Activated T-cell treated with anti-CD3 and anti-CD28 coated beads for 1 hour (primary cell): ENCODE results near the gene ADCYAP1R1.

Experiments
- DNase-seq: peaks from one replicate; pipeline ENCODE4 v3.0.0-alpha.2; 2020; ENCODE audit warnings: low read depth

ADCYAP1R1 gene

DNA sequence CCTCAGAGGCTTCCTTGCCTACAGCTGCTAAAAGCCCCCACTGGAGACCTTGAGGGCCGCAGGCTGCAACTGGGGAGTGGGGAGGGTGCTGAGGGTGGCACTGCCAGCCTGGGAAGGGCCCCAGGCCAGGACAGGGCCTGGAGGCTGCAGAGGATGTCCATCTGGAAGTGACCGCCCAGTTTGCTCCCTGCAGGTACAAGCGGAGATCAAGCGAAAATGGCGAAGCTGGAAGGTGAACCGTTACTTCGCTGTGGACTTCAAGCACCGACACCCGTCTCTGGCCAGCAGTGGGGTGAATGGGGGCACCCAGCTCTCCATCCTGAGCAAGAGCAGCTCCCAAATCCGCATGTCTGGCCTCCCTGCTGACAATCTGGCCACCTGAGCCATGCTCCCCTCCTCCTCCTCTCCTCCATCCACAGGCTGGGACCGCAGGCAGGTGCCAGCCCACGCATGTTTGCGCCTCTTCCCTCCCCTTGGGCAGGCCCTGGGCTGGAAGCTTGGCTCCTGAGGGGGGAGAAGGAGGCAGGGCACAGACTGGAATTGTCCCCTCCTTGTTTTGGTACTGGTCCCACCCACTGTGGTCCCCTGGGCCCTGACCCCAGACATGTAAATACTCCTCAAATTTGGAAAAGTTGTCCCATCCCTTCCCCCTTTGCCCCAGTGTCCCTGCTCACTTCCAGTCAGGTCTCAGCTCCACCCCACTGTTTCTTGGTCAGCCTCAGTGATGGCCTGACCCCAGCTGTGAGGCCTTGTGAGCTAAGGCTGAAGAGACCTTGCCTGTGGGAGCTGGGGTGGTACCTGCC lies 54.4 kb downstream of the ADCYAP1R1 start:
- no peak for DNase-seq

DNA sequence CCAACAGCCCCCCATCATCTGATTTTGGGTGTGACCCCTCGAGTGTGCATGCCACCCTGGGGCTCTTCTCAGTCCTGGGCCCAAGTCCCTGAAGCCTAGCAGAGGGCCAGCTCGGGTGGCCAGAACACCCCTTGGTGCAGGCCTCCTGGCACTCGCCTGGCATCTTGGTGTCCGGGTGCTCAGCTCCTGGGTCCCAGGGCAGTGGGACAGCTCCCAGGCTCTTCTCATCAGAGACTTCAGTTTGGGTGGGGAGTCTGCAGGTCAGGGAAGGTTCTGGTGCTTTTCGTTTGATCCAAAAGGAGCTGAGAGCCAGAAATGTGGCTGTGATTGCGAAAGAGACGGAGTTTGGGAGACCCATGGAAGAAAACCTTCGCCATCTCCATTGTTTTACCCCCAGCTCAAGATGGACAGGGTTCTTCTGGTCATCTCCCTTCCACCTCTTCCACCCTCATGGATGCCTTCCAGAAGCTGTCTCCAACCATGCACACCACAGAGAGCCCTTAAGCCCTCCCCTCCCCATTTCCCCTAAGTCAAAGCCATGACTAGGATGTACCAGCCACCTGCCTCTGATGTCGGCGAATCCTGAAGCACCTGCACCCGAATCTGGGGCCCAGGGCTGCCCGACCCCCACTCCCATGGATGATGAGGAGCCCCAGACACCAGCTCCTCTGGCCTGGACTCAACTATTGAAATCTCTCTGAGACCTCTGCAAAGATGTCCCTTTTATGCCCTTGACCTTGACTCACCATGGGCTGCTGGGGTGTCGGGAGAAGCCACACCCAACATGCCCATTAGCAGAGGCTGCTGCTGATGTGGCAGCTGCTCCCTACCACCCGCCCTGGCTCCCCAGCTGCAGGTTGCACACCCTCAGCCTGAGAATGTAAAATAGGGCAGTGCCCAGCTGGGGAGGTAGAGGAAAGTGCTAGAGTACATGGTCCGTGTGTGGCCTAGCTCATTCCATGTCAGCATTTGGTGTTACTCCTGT lies 55.3 kb downstream of the ADCYAP1R1 start:
- no peak for DNase-seq

- DNase-seq: no peak
Observed at GRCh38 chr7:31108097-31108657, 56.1 kb downstream of the ADCYAP1R1 start.

- no peak for DNase-seq
Observed at GRCh38 chr7:31109751-31110150, 57.6 kb downstream of the ADCYAP1R1 start.

GRCh38 chr7:31110331-31111108 lies 58.4 kb downstream of the ADCYAP1R1 start:
- no peak for DNase-seq

- DNase-seq: no peak
Observed at GRCh38 chr7:31111109-31111451, 59.0 kb downstream of the ADCYAP1R1 start.

DNA sequence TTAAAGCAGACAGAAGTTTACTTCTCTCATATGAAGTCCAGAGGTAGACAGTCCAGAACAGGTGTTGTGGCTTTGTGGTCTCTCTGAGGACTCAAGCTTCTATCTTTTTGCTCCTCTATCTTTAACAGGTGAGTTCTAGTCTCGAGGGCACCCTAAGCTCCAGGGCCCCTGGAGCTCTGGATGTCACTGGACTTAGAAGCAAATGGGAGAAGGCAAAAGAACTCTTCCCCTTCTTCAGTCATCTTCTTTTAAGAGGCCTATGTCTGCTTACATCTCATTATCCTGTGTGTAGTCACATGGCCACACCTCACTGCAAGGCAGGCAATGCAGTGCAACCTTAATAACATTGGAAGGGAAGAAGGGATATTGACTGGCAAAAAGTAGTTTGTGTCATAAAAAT lies 61.6 kb downstream of the ADCYAP1R1 start:
- no peak for DNase-seq

DNA sequence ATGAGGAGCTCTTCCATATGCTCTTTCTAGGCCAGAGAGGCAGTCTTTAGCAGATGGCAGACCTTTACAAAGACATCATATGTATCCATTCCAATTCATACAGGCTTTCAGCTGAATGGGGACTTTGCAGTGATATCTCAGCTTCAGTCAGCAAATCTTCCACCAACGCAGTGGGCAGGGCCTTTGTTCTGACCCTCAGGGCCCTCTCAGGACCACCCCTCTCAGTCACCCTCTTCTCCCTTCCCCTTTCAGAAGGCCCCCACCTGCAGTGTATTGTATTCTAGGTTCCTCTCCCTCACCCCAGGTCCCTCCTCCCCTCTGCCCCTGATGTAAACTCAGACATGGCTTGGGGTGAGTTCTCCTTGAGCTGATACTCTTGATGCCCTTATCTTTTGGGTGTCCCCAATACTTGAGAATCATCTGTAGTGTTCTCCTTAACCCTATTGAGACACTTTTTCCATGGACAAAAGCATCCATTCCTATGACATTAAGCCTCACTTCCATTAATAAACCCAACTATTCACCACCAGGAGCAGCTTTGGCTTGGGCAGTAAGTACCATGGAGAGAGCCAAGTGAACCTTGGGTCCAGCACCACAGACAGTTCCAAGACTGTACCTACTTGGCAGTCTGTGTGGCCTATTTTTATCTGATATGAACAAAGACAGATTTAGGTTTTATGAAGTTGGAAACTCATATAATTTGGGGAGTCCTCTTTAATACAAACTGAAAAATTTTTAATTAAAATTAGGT lies 62.7 kb downstream of the ADCYAP1R1 start:
- DNase-seq: no peak

GRCh38 chr7:31116615-31117014 lies 64.5 kb downstream of the ADCYAP1R1 start:
- DNase-seq: no peak

DNA sequence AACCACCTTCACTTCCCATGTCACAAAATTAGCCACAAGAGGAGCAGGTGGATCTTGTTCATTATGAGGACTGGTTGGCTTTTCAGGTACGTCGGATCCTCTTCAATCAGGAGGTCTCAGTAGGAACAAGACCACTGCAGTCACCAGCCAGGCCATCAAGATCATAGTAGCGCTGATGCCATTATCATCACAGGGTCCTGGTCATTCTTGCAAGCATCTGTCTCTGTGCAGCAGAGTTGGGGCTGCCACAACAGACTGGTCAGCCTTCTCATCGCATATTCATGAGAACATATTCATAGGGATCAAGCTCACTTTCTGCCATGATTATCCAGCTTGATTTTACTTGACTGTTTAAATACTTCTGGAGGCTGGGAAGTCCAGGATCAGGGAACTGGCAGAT lies 67.1 kb downstream of the ADCYAP1R1 start:
- no peak for DNase-seq

GRCh38 chr7:31120800-31121513 lies 68.8 kb downstream of the ADCYAP1R1 start:
- no peak for DNase-seq

GRCh38 chr7:31121601-31122000 lies 69.5 kb downstream of the ADCYAP1R1 start:
- DNase-seq: no peak

GRCh38 chr7:31122649-31123058 lies 70.5 kb downstream of the ADCYAP1R1 start:
- DNase-seq: no peak

DNA sequence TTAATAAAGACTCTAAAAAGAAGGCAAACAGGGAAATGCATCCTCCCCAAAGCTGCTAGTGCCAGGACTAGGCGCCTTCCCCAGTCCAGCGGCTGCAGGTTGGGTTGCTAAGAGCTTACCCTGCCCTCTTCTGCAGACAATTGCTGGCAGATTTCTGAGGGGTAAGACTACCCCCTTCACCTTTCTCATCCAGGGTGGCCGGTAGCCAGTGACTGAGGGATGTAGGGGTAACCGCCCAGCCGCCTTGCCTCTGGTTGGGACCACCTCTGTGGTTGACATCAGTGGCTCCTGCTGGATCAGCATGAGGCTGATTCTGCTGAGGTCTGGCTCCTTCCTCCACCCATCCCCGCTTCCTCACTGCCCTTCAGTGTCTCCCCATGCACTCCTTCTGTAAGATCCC lies 71.2 kb downstream of the ADCYAP1R1 start:
- DNase-seq: no peak

GRCh38 chr7:31123726-31124125 lies 71.6 kb downstream of the ADCYAP1R1 start:
- DNase-seq: no peak

GRCh38 chr7:31125171-31125570 lies 73.1 kb downstream of the ADCYAP1R1 start:
- no peak for DNase-seq

DNA sequence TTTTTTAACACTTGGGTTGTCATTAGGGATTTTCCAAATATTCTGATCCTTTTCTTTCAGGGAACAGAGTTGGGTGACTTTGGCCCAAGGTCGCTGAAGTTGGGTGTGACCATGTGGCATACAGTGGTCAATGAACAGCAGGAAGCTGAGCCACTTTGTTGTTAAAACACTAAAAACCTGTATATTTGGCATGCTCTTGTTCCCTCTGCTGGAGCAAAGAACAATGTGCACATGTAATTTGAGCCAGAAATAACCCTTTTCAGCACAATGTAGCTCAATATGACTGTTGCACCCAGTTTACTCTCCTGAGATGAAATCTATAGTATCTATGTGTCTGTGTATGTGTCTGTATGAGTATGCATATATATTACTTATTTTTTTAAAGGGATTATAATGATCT lies 74.9 kb downstream of the ADCYAP1R1 start:
- no peak for DNase-seq

DNA sequence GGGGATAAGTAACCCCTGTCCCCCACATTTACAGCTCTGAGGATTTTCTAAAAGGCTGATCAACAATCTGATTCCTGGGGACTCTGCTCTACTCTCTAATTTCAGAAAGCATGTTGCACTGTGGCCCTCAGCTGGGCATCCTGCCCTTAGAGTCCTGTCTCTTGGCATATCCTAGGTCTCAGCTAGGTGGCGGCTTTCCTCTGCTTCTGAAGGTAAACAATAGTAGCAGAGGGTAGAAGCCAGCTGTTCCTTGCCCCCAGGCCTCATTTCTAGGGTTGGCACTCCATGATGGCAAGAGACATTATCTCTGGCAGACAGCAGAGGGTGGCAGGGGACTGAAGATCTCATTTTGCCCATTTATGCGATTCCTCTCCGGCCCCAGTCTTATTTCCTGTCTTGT lies 77.0 kb downstream of the ADCYAP1R1 start:
- no peak for DNase-seq

GRCh38 chr7:31133497-31133896 lies 81.4 kb downstream of the ADCYAP1R1 start:
- no peak for DNase-seq
